Colonic mucosa (tissue), 4 donors: ENCODE results near the gene ITGB3BP. TPM values are rescaled to one million over a fixed set of nuclear protein-coding genes. Genes with fewer than 3 reads are reported as not detected.

Experiments
- DNase-seq: peaks from one replicate; pipeline ENCODE4 v3.0.0-alpha.2; 2020
- H3K27ac ChIP-seq: fragments of 200-600 bp; one replicate; pipeline ENCODE4 v1.8.0; 2021
- H3K27me3 ChIP-seq: fragments of 200-600 bp; one replicate; pipeline ENCODE4 v1.8.0; 2021
- H3K36me3 ChIP-seq: fragments of 200-600 bp; one replicate; pipeline ENCODE4 v1.8.0; 2021
- H3K4me1 ChIP-seq: fragments of 200-600 bp; one replicate; pipeline ENCODE4 v1.8.0; 2021; ENCODE audit warnings: mild to moderate bottlenecking
- H3K4me3 ChIP-seq: fragments of 200-600 bp; one replicate; pipeline ENCODE4 v1.8.0; 2021
- H3K9ac ChIP-seq, 2 donors: one replicate each; pipeline ENCODE4 v1.7.0; 2013; ENCODE audit warnings: control low read depth in 2 of 2, low read depth in 2 of 2, low read length in 2 of 2
- H3K9me3 ChIP-seq: fragments of 200-600 bp; one replicate; pipeline ENCODE4 v1.8.0; 2021
- CTCF ChIP-seq: fragments of 200-600 bp; IDR thresholded peaks from one replicate; pipeline ENCODE4 v1.8.0; 2022; ENCODE audit warnings: antibody characterized with exemption, mild to moderate bottlenecking
- intact Hi-C: fragments of 100-400 bp; cut with DNase I; formaldehyde crosslinking; loops from one replicate; pipeline ENCODE4 v1.14.1; 2022
- total RNA-seq, 2 donors: library from RNA; stranded (reverse); fragmentation: NEBNext Ultra II Directional in 1 of 2; extraction: Animal tissue kit (Norgen Biotek cat#: 25700) in 1 of 2; gene quantifications; one replicate each; pipeline ENCODE4 v1.2.1, GENCODE V29; 2021
- donor health status: healthy.
- donor health status: DM: no; HTN: no; CAD: no.
- donor health status: DM: no; HTN: no; CAD: no.

The ITGB3BP gene
- total RNA-seq, 2 donors from 2014 or later: 14.5 to 19.7 TPM

GRCh38 chr1:63411066-63411465 is 112.0 kb downstream of the ITGB3BP start:
- no peaks in the 10 kb centered on the region for H3K36me3 ChIP-seq
- intact Hi-C loops: no loop called here
- no peaks in the 10 kb centered on the region for H3K9me3 ChIP-seq
- no peak for TF ChIP-seq CTCF
- DNase-seq: no peak
- no peak overlapping the region for H3K4me3 ChIP-seq
- H3K9ac ChIP-seq: no peak overlapping the region
- H3K27ac ChIP-seq: no peak overlapping the region
- no peaks in the 10 kb centered on the region for H3K27me3 ChIP-seq
- H3K4me1 ChIP-seq: no peaks in the 10 kb centered on the region

- no peaks in the 10 kb centered on the region for H3K36me3 ChIP-seq
- no peak overlapping the region for H3K27ac ChIP-seq
- intact Hi-C loops: no loop called here
- no peaks in the 10 kb centered on the region for H3K9me3 ChIP-seq
- H3K4me3 ChIP-seq: no peak overlapping the region
- H3K27me3 ChIP-seq: no peaks in the 10 kb centered on the region
- no peak overlapping the region for H3K9ac ChIP-seq
- TF ChIP-seq CTCF: no peak
- no peak for DNase-seq
- H3K4me1 ChIP-seq: no peaks in the 10 kb centered on the region
These were observed 114.7 kb downstream of the ITGB3BP start for GRCh38 chr1:63408331-63408730.

- no peak for TF ChIP-seq CTCF
- Histone ChIP-seq H3K4me3 (no peak overlapping the region), H3K27ac (no peak overlapping the region), H3K27me3 (no peaks in the 10 kb centered on the region), H3K9me3 (no peaks in the 10 kb centered on the region), H3K36me3 (no peaks in the 10 kb centered on the region), H3K4me1 (no peaks in the 10 kb centered on the region), H3K9ac (no peak overlapping the region)
- intact Hi-C loops: no loop called here
- DNase-seq: no peak
These were observed 116.0 kb downstream of the ITGB3BP start for GRCh38 chr1:63407002-63407401.

DNA sequence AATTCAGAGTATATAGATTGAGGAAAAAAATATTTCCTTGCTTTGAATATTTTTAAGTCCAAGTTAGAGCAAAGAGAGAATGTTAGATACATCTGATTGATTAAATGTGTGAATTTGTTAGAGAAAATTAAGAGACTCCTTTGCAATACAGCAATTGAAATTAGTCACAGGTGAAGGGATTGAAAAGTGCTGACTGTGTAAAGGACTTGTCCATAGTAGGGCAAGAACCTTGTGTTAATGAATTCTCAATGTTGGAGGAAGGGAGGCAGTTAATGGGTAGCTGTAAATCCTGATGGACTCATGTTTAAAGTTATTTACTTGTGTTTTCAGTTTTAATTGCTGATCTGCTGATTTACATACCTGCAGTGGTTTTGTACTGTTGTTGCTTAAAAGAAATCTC is 117.0 kb downstream of the ITGB3BP start:
- no peak overlapping the region for H3K4me3 ChIP-seq
- TF ChIP-seq CTCF: no peak
- no peaks in the 10 kb centered on the region for H3K4me1 ChIP-seq
- DNase-seq: no peak
- H3K27ac ChIP-seq: no peak overlapping the region
- no peaks in the 10 kb centered on the region for H3K36me3 ChIP-seq
- H3K27me3 ChIP-seq: no peaks in the 10 kb centered on the region
- intact Hi-C loops: no loop called here
- no peak overlapping the region for H3K9ac ChIP-seq
- H3K9me3 ChIP-seq: no peaks in the 10 kb centered on the region

GRCh38 chr1:63405021-63405420 is 118.0 kb downstream of the ITGB3BP start:
- Histone ChIP-seq H3K9ac (no peak overlapping the region), H3K27me3 (no peaks in the 10 kb centered on the region), H3K4me1 (no peaks in the 10 kb centered on the region), H3K9me3 (no peaks in the 10 kb centered on the region), H3K36me3 (no peaks in the 10 kb centered on the region), H3K27ac (no peak overlapping the region), H3K4me3 (no peak overlapping the region)
- no peak for DNase-seq
- intact Hi-C loops: no loop called here
- TF ChIP-seq CTCF: no peak

GRCh38 chr1:63403386-63403785 is 119.6 kb downstream of the ITGB3BP start:
- no peak for TF ChIP-seq CTCF
- no peaks in the 10 kb centered on the region for H3K4me1 ChIP-seq
- no peak overlapping the region for H3K4me3 ChIP-seq
- intact Hi-C loops: no loop called here
- H3K27ac ChIP-seq: no peak overlapping the region
- H3K9me3 ChIP-seq: no peaks in the 10 kb centered on the region
- no peaks in the 10 kb centered on the region for H3K36me3 ChIP-seq
- DNase-seq: no peak
- H3K27me3 ChIP-seq: no peaks in the 10 kb centered on the region
- no peak overlapping the region for H3K9ac ChIP-seq
